ENCODE measurements around the gene VENTX. TPM values are rescaled to one million over a fixed set of nuclear protein-coding genes. Genes with fewer than 3 reads are reported as not detected.

The VENTX gene
- polyA plus RNA-seq (2013, experiment 1 of 2; ENCODE audit: insufficient read length): 0.05 TPM
- 0.09 TPM for polyA plus RNA-seq (2013, experiment 2 of 2; ENCODE audit: insufficient read length)

- no peak for DNase-seq
These were observed at the start of gene VENTX for GRCh38 chr10:133237588-133238465. Gene VENTX, plus strand, starts transcription at chr10:133237855. Its CDS starts 60 bp downstream, at chr10:133237915.

DNA sequence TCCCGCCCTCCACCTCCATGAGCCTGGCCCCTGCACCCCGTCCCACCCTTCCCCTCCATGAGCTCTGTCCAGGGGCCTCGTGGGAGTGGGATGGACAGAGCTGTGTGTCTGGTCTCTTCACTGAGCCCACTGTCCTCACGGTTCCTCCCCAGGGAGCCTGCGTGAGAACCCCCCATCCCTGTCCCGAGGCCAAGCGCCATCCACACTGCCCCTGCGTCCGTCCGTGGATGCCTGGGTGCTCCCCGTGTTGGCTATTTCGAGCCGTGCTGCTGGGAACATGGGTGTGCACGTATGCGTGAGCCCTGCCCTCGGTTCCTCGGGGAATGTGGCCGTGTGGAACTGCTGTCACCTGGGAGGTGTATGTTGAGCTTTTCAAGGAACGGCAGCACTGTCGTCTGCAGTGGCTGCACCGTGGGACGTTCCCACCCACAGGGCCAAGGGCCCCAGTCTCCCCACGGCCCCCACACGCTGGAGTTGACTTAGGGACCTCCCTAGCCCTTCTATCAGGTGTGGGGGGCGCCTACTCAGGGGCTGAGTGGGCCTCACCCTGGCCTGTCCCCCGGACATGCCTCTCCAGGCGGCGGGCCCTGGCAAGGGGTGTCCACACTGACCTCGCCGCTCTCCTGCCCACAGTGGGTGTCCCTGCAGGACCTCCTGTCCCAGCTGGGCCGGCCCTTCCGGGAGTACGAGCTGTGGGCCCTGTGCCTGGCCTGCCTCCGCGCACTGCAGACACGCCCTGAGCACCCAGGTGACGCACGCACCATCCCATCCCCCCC, 49.6 kb upstream of the VENTX start:
- DNase-seq: no peak

DNA sequence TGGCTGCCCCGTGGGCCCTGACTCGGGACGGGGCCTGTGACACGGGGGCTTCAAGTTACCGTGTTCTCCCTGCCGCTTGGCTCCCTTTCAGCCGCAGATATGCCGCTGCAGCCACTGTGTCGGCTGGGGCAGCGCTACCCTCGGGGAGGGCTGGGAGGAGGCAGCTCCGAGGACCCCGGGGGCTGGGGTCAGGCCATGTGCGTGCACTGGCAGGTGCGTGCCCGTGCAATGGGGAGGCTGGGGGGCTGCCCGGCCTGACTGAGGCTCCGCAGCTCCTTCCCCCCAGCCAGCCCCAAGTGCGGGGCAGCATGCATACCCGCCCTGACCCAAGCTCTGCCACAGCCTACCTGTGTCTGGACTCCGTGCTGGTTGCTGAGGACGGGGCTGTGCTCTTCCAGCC, 48.4 kb upstream of the VENTX start:
- no peak for DNase-seq

DNA sequence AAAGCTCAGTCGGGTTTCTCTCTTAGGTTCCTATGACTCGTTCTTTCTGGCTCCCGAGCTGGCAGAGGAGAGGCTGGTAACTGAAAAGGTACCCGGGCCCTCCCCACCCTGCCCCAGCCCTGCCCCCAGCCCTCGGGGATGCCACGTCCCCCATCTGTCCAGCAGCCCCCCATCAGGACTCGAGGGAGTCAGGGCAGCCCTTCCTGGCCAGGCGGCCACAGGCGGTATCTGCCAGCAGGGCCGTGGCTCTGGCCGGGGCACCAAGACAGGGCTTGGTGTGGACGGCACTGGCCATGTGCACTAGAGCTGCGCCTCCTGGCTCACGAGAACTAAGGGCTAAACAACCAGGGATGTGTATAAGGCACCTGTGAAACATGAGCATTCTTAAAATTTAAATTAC, 47.9 kb upstream of the VENTX start:
- DNase-seq: no peak

DNA sequence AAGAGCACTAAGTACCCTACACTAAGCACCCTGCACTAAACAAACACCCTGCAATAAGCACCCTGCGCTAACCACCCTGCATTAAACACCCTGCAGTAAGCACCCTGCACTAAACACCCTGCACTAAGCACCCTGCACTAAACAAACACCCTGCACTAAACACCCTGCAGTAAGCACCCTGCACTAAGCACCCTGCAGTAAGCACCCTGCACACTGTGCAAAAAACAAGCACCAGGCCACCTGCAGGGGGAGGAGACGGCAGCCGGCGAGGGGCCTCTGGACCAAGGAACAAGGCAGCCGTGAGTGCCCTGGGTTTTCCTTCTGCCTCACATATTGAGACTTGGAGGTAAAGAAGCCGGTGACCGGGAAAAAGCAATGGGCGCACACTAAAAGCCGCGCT, 47.4 kb upstream of the VENTX start:
- no peak for DNase-seq

GRCh38 chr10:133191651-133192050, 46.0 kb upstream of the VENTX start:
- no peak for DNase-seq

- DNase-seq: no peak
These were observed 43.5 kb upstream of the VENTX start for GRCh38 chr10:133194151-133194550.

- no peak for DNase-seq
These were observed 42.6 kb upstream of the VENTX start for GRCh38 chr10:133195096-133195495.

- DNase-seq: no peak
These were observed 42.0 kb upstream of the VENTX start for GRCh38 chr10:133195611-133196010.

DNA sequence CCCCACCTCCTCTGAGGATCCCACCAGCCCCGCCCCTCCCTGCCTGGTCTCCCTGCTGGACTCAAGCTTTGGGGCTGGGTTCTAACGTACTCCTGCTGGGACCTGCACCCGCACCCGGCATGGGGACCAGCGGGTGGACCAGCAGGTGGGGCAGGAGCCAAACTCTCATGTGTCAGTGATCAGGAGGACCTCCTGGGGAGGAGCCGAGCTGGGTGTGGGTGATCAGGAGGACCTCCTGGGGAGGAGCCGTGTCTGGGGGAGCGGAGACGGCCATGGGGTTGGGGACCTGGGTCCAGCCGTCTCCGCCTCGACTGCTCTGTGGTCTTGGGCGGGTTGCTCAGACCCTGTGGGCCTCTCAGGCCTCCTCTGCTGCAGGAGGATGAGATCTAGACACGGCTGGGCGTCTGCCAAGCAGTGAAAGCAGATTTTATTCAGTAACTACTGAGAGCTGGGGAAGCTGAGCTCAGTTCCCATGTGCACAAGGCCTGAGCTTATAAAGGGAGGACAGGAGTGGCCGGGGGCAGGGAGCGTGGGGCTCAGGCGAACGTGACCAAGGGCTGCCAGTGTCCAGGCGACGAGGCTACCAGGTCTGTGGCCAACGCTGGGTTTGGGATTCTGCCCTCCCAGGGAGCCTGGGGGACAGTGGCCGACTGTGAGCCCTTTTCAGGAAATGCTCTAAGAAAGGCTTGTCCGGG, 41.3 kb upstream of the VENTX start:
- no peak for DNase-seq

GRCh38 chr10:133196936-133197758, 40.5 kb upstream of the VENTX start:
- no peak for DNase-seq

DNA sequence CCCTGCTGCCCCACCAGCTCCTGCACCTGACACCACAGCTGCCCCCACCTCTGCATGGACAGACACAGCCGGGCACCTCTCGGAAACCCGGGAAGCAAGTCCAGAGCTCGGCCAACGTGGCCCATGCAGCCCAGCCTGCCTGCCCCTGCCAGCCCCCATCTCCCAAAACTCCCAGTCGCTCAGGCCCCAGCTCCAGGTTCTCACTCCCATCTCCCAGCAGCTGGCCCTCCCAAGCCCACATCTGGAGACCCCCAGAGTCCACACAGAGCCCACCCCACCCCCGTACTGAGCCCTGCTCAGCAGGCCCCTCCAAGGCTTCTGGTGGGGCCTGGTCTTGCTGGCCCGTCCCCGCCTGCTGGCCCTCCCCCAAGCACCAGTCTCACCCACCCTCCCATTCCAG, 39.9 kb upstream of the VENTX start:
- DNase-seq: no peak

DNA sequence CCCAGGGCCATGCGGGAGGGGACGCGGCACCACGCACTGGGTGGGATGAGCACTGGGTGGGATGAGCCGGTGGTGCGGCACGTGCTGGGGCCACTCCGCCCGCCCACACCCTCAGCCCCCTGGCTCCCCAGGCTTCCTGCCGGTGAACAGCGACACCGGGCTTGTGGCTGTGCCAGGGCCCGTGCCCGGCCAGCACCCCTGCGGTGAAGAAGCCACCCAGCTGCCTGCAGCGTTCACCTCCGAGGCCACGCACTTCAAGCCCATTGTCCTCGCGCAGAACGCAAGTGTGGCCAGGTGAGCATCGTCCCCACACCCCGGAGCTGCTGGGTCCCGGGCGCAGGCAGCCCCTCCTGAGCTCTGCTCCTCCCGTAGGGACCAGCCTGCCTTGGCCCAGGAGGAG, 39.4 kb upstream of the VENTX start:
- no peak for DNase-seq

GRCh38 chr10:133198621-133199487, 38.8 kb upstream of the VENTX start:
- no peak for DNase-seq

- DNase-seq: no peak
These were observed 38.2 kb upstream of the VENTX start for GRCh38 chr10:133199488-133199885.

DNA sequence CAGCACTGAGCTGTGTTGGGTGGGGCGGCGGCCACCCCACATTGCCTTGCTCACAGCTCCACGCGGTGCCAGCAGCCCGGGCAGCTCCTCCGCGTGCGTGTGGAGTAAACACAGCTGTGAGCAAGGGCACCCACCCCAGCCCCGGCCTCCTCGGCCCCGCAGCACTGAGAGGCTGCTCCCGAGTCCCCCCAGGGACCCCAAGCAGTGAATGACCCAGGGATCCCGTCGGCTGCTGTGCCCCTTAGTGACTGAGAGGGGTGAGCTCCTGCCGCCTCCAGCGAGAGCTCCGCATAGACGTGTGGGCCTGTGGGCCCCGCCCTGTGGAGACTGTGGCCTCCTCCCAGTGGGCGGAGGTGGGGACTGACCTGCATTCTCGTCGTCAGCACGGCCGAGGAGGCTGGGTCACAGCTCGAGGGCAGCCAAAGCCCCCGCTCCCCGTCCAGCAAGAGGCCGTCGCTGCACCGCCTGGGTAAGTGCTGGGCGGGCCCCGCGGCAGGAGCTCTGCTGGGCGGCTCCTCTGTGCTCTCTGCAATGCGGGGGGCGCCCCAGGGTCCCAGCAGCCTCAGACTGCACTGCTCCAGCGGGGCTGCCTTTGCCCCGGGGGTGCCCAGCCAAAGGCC, 37.6 kb upstream of the VENTX start:
- DNase-seq: no peak

GRCh38 chr10:133200621-133201031, 37.0 kb upstream of the VENTX start:
- no peak for DNase-seq

- no peak for DNase-seq
These were observed 36.3 kb upstream of the VENTX start for GRCh38 chr10:133201151-133201947.

DNA sequence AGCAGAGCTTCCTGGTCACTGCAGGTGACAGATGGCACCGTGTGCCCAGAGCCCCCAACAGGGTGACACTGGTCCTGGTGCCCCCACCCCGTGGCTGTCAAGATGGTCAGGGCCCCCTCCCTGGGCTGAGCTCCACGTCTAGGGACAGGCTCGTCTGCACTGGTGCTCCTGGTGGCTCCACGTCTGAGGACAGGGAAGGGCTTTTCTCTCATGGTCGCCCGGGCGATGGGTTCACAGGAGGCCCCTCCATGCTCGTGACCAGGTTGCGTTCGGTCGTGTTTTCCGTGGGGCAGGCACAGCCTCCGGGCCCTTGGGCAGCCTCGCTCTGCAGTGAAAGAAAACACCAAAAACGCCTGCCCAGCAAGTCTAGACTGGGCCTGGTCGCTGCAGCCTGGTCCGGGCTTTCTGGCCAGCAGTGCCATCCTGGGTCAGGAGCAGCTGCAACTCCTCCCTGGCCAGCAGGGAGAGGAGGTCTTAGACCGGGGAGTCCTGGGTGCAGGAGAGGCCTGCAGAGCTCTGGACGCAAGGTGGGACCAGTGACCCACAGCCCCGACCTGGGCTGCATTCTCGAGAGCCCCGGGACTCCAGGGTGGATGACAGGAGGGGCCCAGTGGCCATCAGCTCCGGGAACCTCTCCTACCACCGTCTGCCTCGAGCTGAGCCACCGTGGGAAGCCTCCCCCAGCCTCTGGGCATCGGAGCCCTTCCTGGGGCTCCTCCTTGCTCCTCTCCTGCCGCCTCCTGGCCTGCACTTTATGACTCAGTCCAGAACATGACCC, 35.5 kb upstream of the VENTX start:
- DNase-seq: no peak
